ENCODE results near the gene CNPY2. TPM values are rescaled to one million over a fixed set of nuclear protein-coding genes. Genes with fewer than 3 reads are reported as not detected.

The CNPY2 gene
- total and polyA plus RNA-seq, 11 donors = 26.8 to 67.3 (median 39.0) TPM

DNA sequence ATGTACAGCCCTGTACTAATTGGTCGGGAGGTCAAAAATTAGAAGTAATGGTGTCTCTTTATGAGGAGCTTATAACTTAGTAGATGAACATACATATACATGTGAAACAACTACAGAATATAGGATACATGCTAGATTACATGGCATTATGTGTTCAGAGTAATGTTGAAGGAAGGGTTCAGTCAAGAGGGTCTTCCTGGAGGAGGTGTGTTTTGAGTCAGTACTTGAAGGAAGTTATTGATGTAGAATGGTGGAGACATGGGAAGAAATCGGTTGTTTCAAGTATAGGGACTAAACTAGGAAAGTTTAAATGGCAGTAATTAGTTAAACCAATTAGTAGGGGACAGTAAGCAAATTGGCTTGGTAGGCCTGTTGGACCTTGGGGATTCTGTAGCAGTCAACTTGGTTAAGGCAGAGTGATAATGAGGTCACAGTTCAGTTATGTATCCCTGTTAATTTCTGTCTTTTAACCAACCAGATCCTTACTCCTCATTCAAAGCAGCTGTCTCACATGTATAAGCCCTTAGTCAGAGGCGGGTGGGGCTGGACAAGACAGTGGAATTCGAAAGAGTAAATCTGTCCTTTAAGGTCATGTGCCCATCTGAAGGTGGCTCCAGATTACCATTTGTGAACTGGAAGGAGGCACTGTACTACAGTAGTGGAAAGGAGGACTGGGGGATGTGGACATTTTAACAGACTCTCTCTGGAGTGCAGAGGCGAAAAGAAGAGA lies 54.1 kb downstream of the CNPY2 start:
- TF ChIP-seq, protein P1, sequence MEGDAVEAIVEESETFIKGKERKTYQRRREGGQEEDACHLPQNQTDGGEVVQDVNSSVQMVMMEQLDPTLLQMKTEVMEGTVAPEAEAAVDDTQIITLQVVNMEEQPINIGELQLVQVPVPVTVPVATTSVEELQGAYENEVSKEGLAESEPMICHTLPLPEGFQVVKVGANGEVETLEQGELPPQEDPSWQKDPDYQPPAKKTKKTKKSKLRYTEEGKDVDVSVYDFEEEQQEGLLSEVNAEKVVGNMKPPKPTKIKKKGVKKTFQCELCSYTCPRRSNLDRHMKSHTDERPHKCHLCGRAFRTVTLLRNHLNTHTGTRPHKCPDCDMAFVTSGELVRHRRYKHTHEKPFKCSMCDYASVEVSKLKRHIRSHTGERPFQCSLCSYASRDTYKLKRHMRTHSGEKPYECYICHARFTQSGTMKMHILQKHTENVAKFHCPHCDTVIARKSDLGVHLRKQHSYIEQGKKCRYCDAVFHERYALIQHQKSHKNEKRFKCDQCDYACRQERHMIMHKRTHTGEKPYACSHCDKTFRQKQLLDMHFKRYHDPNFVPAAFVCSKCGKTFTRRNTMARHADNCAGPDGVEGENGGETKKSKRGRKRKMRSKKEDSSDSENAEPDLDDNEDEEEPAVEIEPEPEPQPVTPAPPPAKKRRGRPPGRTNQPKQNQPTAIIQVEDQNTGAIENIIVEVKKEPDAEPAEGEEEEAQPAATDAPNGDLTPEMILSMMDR (IDR thresholded peaks at IDR 0.05) = no peak
- no peak for TF ChIP-seq POLR2A (IDR thresholded peaks at IDR 0.05)
- ATAC-seq = no peak
- 81 to 89% (median 83%) methylated on average over 5 of the region's 5 CpGs for WGBS, 4 donors
- Histone ChIP-seq H3K36me3 (peaks cover 0 to 4% (median 0%) of the 10 kb centered on the region in 9 donors), H3K27ac (no peak overlapping the region), H3K4me1 (peaks cover 6 to 31% (median 23%) of the 10 kb centered on the region in 12 donors), H3K4me3 (no peak overlapping the region), H3K27me3 (no peaks in the 10 kb centered on the region), H3K9me3 (no peaks in the 10 kb centered on the region)
- no peak for DNase-seq
- intact Hi-C loops (cut with DNase I) = no loop called here

DNA sequence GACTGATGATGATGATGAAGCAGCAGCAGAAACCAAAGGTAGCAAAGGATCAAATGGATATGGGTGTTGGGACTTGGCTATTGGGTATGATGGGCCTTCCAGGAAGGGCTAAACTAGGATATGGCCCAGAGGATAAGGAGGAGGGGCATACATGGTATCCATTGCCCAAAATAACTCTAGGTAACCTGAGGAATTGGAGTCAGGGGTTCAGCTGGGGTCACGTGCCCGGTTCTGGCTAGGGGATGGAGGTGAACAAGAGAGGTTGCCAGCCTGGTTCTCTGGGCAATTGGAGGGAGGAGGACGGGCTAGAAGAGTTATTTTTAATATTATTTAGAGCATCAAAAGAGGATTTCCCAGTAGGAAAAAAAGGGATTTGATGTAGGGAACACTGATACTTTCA lies 54.9 kb downstream of the CNPY2 start:
- no peak for ATAC-seq

DNA sequence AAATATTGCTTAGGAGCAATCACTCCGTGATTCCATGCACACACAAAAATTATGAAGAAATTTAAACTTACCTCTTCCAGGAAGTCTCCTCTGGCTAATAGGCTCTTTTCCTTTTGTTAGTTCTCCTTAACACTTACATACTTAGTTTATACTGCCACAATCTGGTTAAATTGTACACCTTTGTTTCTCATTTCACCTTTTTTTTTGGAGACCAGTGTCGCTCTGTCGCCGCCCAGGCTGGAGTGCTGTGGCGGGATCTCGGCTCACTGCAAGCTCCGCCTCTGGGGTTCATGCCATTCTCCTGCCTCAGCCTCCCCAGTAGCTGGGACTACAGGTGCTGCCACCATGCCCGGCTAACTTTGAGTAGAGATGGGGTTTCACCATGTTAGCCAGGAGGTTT lies 55.4 kb downstream of the CNPY2 start:
- no peak for DNase-seq
- Histone ChIP-seq H3K4me3 (no peak overlapping the region), H3K9me3 (no peaks in the 10 kb centered on the region), H3K36me3 (peaks cover 0 to 17% (median 11%) of the 10 kb centered on the region in 9 donors), H3K27ac (no peak overlapping the region), H3K27me3 (no peaks in the 10 kb centered on the region), H3K4me1 (peaks cover 5 to 29% (median 23%) of the 10 kb centered on the region in 12 donors)
- 92 to 96% (median 95%) methylated on average over 8 of the region's 8 CpGs for WGBS, 4 donors
- intact Hi-C loops (cut with DNase I) = no loop called here
- TF ChIP-seq POLR2A (IDR thresholded peaks at IDR 0.05) = no peak
- ATAC-seq = no peak

More for the DNA sequence above, 54.9 kb downstream of the CNPY2 start:
- DNase-seq = no peak
- H3K9me3 ChIP-seq = no peaks in the 10 kb centered on the region
- intact Hi-C loops (cut with DNase I) = no loop called here
- no peak for TF ChIP-seq POLR2A (IDR thresholded peaks at IDR 0.05)
- TF ChIP-seq, protein P1 (IDR thresholded peaks at IDR 0.05) = no peak
- H3K27me3 ChIP-seq = no peaks in the 10 kb centered on the region
- no peak overlapping the region for H3K27ac ChIP-seq
- H3K4me3 ChIP-seq = no peak overlapping the region
- H3K36me3 ChIP-seq = peaks cover 0 to 11% (median 5%) of the 10 kb centered on the region in 9 donors
- peaks cover 5 to 31% (median 24%) of the 10 kb centered on the region in 12 donors for H3K4me1 ChIP-seq
- 49 to 71% (median 55%) methylated on average over 3 of the region's 3 CpGs for WGBS, 4 donors

Other genes starting within 250 kb of the CNPY2 start
- gene ERBB3, start 235.8 kb downstream of the CNPY2 start, total RNA-seq = 1 to 10 TPM in 8 of 9 donors, under 1 TPM in 1; 0.90 to 4.5 (median 1.8) TPM
- gene ERBB3, start 235.8 kb downstream of the CNPY2 start, polyA plus RNA-seq = 1 to 10 TPM; 2.7 to 3.4 TPM
- 100 to 1,000 TPM in 1 of 9 donors, 10 to 100 TPM in 8; 66.0 to 105 (median 72.4) TPM for gene PA2G4, start 211.4 kb downstream of the CNPY2 start, total RNA-seq
- 100 to 1,000 TPM in 1 of 2 donors, 10 to 100 TPM in 1; 62.4 to 187 TPM for gene PA2G4, start 211.4 kb downstream of the CNPY2 start, polyA plus RNA-seq
- gene RPL41, start 199.4 kb downstream of the CNPY2 start, total RNA-seq = 1,000 to 10,000 TPM in 8 of 9 donors, 100 to 1,000 TPM in 1; 533 to 2,381 (median 1,999) TPM
- gene RPL41, start 199.4 kb downstream of the CNPY2 start, polyA plus RNA-seq = 1,000 to 10,000 TPM in 1 of 2 donors, 100 to 1,000 TPM in 1; 752 to 4,466 TPM
- 1 to 10 TPM; 2.7 to 6.4 (median 4.9) TPM for gene ZC3H10, start 197.7 kb downstream of the CNPY2 start, total RNA-seq
- 1 to 10 TPM; 3.5 to 3.9 TPM for gene ZC3H10, start 197.7 kb downstream of the CNPY2 start, polyA plus RNA-seq
- 10 to 100 TPM; 26.8 to 81.1 (median 43.4) TPM for gene ESYT1, start 187.7 kb downstream of the CNPY2 start, total RNA-seq
- gene ESYT1, start 187.7 kb downstream of the CNPY2 start, polyA plus RNA-seq = 10 to 100 TPM; 17.0 to 67.3 TPM
- gene MYL6B, start 163.4 kb downstream of the CNPY2 start, total RNA-seq = 10 to 100 TPM; 30.1 to 55.2 (median 41.1) TPM
- gene MYL6B, start 163.4 kb downstream of the CNPY2 start, polyA plus RNA-seq = 10 to 100 TPM; 27.5 to 65.9 TPM
- 100 to 1,000 TPM; 355 to 949 (median 613) TPM for gene MYL6, start 157.6 kb downstream of the CNPY2 start, total RNA-seq
- 1,000 to 10,000 TPM in 1 of 2 donors, 100 to 1,000 TPM in 1; 745 to 1,383 TPM for gene MYL6, start 157.6 kb downstream of the CNPY2 start, polyA plus RNA-seq
- 10 to 100 TPM; 48.6 to 83.5 (median 66.2) TPM for gene SMARCC2, start 126.5 kb downstream of the CNPY2 start, total RNA-seq
- gene SMARCC2, start 126.5 kb downstream of the CNPY2 start, polyA plus RNA-seq = 10 to 100 TPM; 21.4 to 27.6 TPM
- gene RNF41, start 94.1 kb downstream of the CNPY2 start, total RNA-seq = 10 to 100 TPM; 41.7 to 84.0 (median 53.3) TPM
- 10 to 100 TPM; 10.6 to 62.4 TPM for gene RNF41, start 94.1 kb downstream of the CNPY2 start, polyA plus RNA-seq
- gene NABP2, start 91.6 kb downstream of the CNPY2 start, total RNA-seq = 10 to 100 TPM; 18.0 to 27.4 (median 20.7) TPM
- gene NABP2, start 91.6 kb downstream of the CNPY2 start, polyA plus RNA-seq = 10 to 100 TPM; 14.8 to 30.1 TPM
- gene SLC39A5, start 85.9 kb downstream of the CNPY2 start, total RNA-seq = not detected
- gene SLC39A5, start 85.9 kb downstream of the CNPY2 start, polyA plus RNA-seq = under 1 TPM in 1 of 2 donors, not detected in 1; 0.12 TPM
- gene ANKRD52, start 57.6 kb downstream of the CNPY2 start, total RNA-seq = 10 to 100 TPM; 19.3 to 40.6 (median 28.0) TPM
- gene ANKRD52, start 57.6 kb downstream of the CNPY2 start, polyA plus RNA-seq = 10 to 100 TPM; 12.2 to 36.7 TPM
- 100 to 1,000 TPM in 7 of 9 donors, 10 to 100 TPM in 2; 45.7 to 250 (median 129) TPM for gene COQ10A, start 49.0 kb downstream of the CNPY2 start, total RNA-seq
- 100 to 1,000 TPM in 1 of 2 donors, 10 to 100 TPM in 1; 89.2 to 249 TPM for gene COQ10A, start 49.0 kb downstream of the CNPY2 start, polyA plus RNA-seq
- 100 to 1,000 TPM; 489 to 866 (median 662) TPM for gene CS, start 15.7 kb downstream of the CNPY2 start, total RNA-seq
- 100 to 1,000 TPM; 165 to 291 TPM for gene CS, start 15.7 kb downstream of the CNPY2 start, polyA plus RNA-seq
- 10 to 100 TPM; 12.3 to 43.8 (median 38.2) TPM for gene PAN2, start 18.0 kb upstream of the CNPY2 start, total RNA-seq
- gene PAN2, start 18.0 kb upstream of the CNPY2 start, polyA plus RNA-seq = 10 to 100 TPM; 15.1 to 44.7 TPM
- under 1 TPM in 1 of 9 donors, not detected in 8; 0.69 TPM for gene IL23A, start 22.9 kb upstream of the CNPY2 start, total RNA-seq
- under 1 TPM in 1 of 2 donors, not detected in 1; 0.29 TPM for gene IL23A, start 22.9 kb upstream of the CNPY2 start, polyA plus RNA-seq
- 100 to 1,000 TPM in 1 of 9 donors, 10 to 100 TPM in 8; 31.4 to 150 (median 37.1) TPM for gene STAT2, start 44.1 kb upstream of the CNPY2 start, total RNA-seq
- 10 to 100 TPM; 23.1 to 26.2 TPM for gene STAT2, start 44.1 kb upstream of the CNPY2 start, polyA plus RNA-seq
- gene APOF, start 46.9 kb upstream of the CNPY2 start, total RNA-seq = not detected
- gene APOF, start 46.9 kb upstream of the CNPY2 start, polyA plus RNA-seq = not detected
- gene TIMELESS, start 133.4 kb upstream of the CNPY2 start, total RNA-seq = 1 to 10 TPM; 1.1 to 7.3 (median 2.4) TPM
- 1 to 10 TPM; 1.5 to 4.1 TPM for gene TIMELESS, start 133.4 kb upstream of the CNPY2 start, polyA plus RNA-seq
- gene MIP, start 138.7 kb upstream of the CNPY2 start, total RNA-seq = under 1 TPM in 2 of 9 donors, not detected in 7; 0.28 to 0.32 TPM
- not detected for gene MIP, start 138.7 kb upstream of the CNPY2 start, polyA plus RNA-seq
- 1 to 10 TPM; 2.2 to 4.7 (median 3.0) TPM for gene SPRYD4, start 152.6 kb upstream of the CNPY2 start, total RNA-seq
- 1 to 10 TPM; 2.1 to 2.9 TPM for gene SPRYD4, start 152.6 kb upstream of the CNPY2 start, polyA plus RNA-seq
- gene GLS2, start 172.2 kb upstream of the CNPY2 start, total RNA-seq = 1 to 10 TPM in 4 of 9 donors, under 1 TPM in 5; 0.28 to 1.5 (median 0.82) TPM
- under 1 TPM; 0.33 to 0.50 TPM for gene GLS2, start 172.2 kb upstream of the CNPY2 start, polyA plus RNA-seq
- gene RBMS2, start 205.8 kb upstream of the CNPY2 start, total RNA-seq = 10 to 100 TPM; 15.8 to 37.3 (median 30.1) TPM
- 10 to 100 TPM in 1 of 2 donors, 1 to 10 TPM in 1; 8.8 to 13.3 TPM for gene RBMS2, start 205.8 kb upstream of the CNPY2 start, polyA plus RNA-seq